ENCODE results near the gene SMG9.
A peak's percentile ranks its signal among the peaks of the same experiment; 100 is the strongest.

Gene SMG9

DNA sequence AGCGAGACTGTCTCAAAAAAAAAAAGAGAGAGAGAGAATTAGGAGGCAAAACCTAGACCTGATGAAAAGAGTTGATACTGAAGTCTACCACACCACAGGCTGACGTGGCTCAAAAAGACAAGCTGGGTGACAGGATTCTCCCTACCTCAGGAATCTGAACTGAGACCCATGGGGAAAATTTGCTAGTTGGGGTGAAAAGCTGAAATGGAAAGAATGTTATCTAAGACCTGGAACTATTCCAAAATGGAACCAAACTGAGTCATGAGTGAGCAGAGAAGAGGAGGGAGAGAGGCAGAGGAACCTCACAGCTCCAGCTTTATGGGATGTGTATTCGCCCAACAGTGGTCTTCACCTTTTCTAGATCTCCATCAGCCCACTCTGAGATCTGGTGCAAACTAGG, 11.7 kb downstream of the SMG9 start:
- no peak for ATAC-seq (replicated peaks; ENCODE audit: extremely low read depth, poor library complexity, severe bottlenecking)
- no peak overlapping the region for H3K4me3 Mint-ChIP-seq
- peaks cover 31% of the 10 kb centered on the region for H3K4me1 Mint-ChIP-seq
- H3K27me3 Mint-ChIP-seq = no peaks in the 10 kb centered on the region
- H3K27ac Mint-ChIP-seq (ENCODE audit: low read depth) = no peak overlapping the region
- no peak for DNase-seq (ENCODE audit: low spot score in 2 of 2)
- peaks cover 41% of the 10 kb centered on the region for H3K36me3 Mint-ChIP-seq (ENCODE audit: insufficient read depth)
- H3K9me3 Mint-ChIP-seq = no peaks in the 10 kb centered on the region

- H3K36me3 Mint-ChIP-seq (ENCODE audit: insufficient read depth) = peaks cover 40% of the 10 kb centered on the region
- no peaks in the 10 kb centered on the region for H3K9me3 Mint-ChIP-seq
- no peak for ATAC-seq (replicated peaks; ENCODE audit: extremely low read depth, poor library complexity, severe bottlenecking)
- peaks cover 40% of the 10 kb centered on the region for H3K4me1 Mint-ChIP-seq
- no peaks in the 10 kb centered on the region for H3K27me3 Mint-ChIP-seq
- H3K4me3 Mint-ChIP-seq = no peak overlapping the region
- H3K27ac Mint-ChIP-seq (ENCODE audit: low read depth) = no peak overlapping the region
- DNase-seq (ENCODE audit: low spot score in 2 of 2) = no peak
Observed at GRCh38 chr19:43741075-43741825, 13.5 kb downstream of the SMG9 start.

DNA sequence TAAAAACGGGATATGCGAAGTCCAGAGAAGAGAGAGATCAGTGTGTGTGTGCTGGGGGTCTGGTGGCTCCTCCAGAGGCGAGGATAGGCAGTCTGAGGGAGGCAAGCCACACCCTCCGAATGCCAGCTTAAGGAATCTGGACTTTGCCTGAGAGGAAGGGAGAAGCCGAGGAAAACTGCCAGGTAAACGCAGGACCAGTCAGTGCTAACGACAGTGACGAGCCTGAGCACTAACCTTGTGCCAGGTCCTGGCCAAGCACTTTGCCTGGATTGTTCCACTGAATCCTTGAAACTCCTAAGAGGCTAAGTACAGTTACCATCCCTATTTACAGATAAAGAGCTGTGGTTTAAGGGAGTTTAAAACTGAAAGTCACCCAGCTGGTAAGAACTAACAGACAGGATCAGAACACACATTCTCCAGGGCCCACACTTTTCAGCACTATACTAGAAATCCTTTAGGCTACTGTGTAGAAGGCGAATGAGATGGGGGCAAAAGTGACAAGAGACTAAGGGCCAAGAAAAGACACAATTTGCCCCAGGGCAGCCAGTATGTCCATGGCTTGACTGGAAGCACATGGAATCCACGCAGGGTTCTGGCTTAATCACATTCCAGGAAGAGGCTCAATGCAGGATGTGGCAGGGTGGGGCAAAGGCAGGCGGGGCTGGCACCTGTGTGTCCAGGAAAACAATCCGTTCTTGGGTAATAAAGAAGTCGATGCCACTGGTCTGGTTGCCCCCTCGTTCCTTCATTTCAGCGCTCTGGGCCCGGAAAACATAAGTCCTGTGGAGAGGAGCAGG, 15.1 kb downstream of the SMG9 start:
- H3K27ac Mint-ChIP-seq (ENCODE audit: low read depth) = peak overlapping the region; percentile 86
- H3K4me1 Mint-ChIP-seq = peaks cover 38% of the 10 kb centered on the region
- peak overlapping the region; percentile 34 for H3K4me3 Mint-ChIP-seq
- no peaks in the 10 kb centered on the region for H3K9me3 Mint-ChIP-seq
- DNase-seq (ENCODE audit: low spot score in 2 of 2) (no peak), ATAC-seq (replicated peaks; ENCODE audit: extremely low read depth, poor library complexity, severe bottlenecking) (no peak)
- no peaks in the 10 kb centered on the region for H3K27me3 Mint-ChIP-seq
- peaks cover 33% of the 10 kb centered on the region for H3K36me3 Mint-ChIP-seq (ENCODE audit: insufficient read depth)

DNA sequence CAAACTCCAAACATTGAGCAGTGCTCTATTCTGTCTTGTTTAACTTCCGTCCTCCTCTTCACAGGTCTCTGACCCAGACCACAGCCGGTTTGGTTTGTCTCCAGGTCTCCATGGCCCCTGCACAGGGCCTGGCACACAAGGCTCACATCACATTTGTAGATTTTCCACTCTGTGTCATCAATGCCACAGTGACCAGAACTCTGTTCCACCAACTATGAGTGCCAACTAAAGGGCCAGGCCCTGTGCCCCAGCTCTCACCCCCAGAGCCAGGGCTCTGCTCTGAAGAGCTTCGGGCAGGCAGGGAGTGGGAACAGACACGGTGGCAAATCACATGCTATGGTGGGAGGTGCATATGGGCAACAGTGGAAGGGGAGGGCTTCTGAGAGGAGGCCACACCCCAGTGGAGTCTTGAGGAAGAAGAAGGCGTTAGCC, 16.0 kb downstream of the SMG9 start:
- peak overlapping the region; percentile 86 for H3K27ac Mint-ChIP-seq (ENCODE audit: low read depth)

GRCh38 chr19:43735957-43736356, 18.8 kb downstream of the SMG9 start:
- H3K36me3 Mint-ChIP-seq (ENCODE audit: insufficient read depth) = peaks cover 29% of the 10 kb centered on the region
- no peaks in the 10 kb centered on the region for H3K9me3 Mint-ChIP-seq
- no peaks in the 10 kb centered on the region for H3K27me3 Mint-ChIP-seq
- H3K27ac Mint-ChIP-seq (ENCODE audit: low read depth) = peak overlapping the region; percentile 92
- ATAC-seq (replicated peaks; ENCODE audit: extremely low read depth, poor library complexity, severe bottlenecking) = no peak
- H3K4me3 Mint-ChIP-seq = no peak overlapping the region
- peaks cover 34% of the 10 kb centered on the region for H3K4me1 Mint-ChIP-seq
- DNase-seq (ENCODE audit: low spot score in 2 of 2) = no peak

More for the DNA sequence above, 16.0 kb downstream of the SMG9 start:
- no peaks in the 10 kb centered on the region for H3K9me3 Mint-ChIP-seq
- H3K36me3 Mint-ChIP-seq (ENCODE audit: insufficient read depth) = peaks cover 29% of the 10 kb centered on the region
- peaks cover 38% of the 10 kb centered on the region for H3K4me1 Mint-ChIP-seq
- DNase-seq (ENCODE audit: low spot score in 2 of 2) (peak in 1 of 2 donors; percentile 11), ATAC-seq (replicated peaks; ENCODE audit: extremely low read depth, poor library complexity, severe bottlenecking) (peak; percentile 81)
- H3K27me3 Mint-ChIP-seq = no peaks in the 10 kb centered on the region
- peak overlapping the region; percentile 34 for H3K4me3 Mint-ChIP-seq

DNA sequence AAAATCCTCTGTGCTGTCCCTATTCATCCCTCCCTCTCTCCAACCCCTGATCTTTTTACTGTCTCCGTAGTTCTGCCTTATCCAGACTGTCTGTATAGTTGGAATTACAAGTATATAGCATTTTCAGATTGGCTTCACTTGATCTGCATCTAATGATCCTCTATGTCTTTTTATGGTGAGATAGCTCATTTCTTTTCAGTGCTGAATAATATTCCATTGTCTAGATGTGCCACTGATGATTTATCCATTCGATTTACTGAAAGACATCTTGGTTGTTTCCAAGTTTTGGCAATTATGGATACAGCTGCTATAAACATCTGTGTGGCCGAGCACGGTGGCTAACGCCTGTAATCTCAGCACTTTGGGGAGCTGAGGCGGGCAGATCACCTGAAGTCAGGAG, 19.7 kb downstream of the SMG9 start:
- ATAC-seq (replicated peaks; ENCODE audit: extremely low read depth, poor library complexity, severe bottlenecking) = no peak
- peaks cover 32% of the 10 kb centered on the region for H3K4me1 Mint-ChIP-seq
- H3K36me3 Mint-ChIP-seq (ENCODE audit: insufficient read depth) = peaks cover 33% of the 10 kb centered on the region
- no peak for DNase-seq (ENCODE audit: low spot score in 2 of 2)
- no peak overlapping the region for H3K27ac Mint-ChIP-seq (ENCODE audit: low read depth)
- H3K27me3 Mint-ChIP-seq = no peaks in the 10 kb centered on the region
- H3K4me3 Mint-ChIP-seq = no peak overlapping the region
- H3K9me3 Mint-ChIP-seq = no peaks in the 10 kb centered on the region

DNA sequence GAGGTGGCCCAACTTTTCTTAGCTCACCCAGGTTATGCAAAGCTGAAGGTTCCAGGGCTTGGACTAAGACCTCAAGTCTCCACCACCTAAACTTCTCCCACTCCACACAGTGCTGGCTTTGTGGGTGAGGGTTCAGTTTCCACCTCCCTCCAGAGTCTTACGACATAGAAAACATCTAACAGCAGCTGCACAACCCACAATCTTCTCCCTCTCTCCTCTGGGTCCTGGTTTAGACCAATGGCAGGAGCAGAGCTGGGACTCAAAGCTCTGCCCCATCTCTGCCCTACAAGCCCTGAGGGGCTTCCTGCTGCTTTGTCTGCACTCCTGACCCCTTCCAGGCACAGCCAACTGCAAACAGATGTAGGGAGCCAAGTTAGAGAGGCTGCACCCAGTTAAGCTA, 22.9 kb downstream of the SMG9 start:
- H3K4me3 Mint-ChIP-seq = no peak overlapping the region
- H3K36me3 Mint-ChIP-seq (ENCODE audit: insufficient read depth) = peaks cover 21% of the 10 kb centered on the region
- H3K27me3 Mint-ChIP-seq = no peaks in the 10 kb centered on the region
- DNase-seq (ENCODE audit: low spot score in 2 of 2) = no peak
- H3K9me3 Mint-ChIP-seq = no peaks in the 10 kb centered on the region
- no peak for ATAC-seq (replicated peaks; ENCODE audit: extremely low read depth, poor library complexity, severe bottlenecking)
- peak overlapping the region; percentile 64 for H3K27ac Mint-ChIP-seq (ENCODE audit: low read depth)
- H3K4me1 Mint-ChIP-seq = peaks cover 10% of the 10 kb centered on the region

DNA sequence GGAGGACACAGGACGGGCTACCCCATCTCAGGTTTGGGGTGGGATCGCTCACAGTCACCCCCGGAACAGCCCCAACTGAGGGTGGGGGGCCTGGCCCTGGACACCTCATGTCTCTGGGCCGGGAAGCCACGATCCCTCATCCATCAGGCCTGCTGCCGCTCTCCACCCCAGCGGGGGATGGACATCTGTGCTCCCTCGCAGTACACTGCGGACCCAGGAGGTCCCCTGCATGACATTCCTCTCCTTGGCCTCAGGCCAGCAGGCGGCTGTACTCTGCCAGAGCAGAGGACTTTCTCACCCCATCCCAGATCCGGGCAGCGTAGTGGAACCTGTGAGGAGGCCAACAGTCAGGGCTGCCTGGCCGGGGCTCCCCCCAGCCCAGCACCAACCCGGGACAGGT, 23.4 kb downstream of the SMG9 start:
- H3K4me1 Mint-ChIP-seq = peaks cover 5% of the 10 kb centered on the region
- peaks cover 18% of the 10 kb centered on the region for H3K36me3 Mint-ChIP-seq (ENCODE audit: insufficient read depth)
- no peak overlapping the region for H3K27ac Mint-ChIP-seq (ENCODE audit: low read depth)
- H3K4me3 Mint-ChIP-seq = no peak overlapping the region
- DNase-seq (ENCODE audit: low spot score in 2 of 2) (no peak), ATAC-seq (replicated peaks; ENCODE audit: extremely low read depth, poor library complexity, severe bottlenecking) (no peak)
- no peaks in the 10 kb centered on the region for H3K27me3 Mint-ChIP-seq
- H3K9me3 Mint-ChIP-seq = no peaks in the 10 kb centered on the region

- no peak for ATAC-seq (replicated peaks; ENCODE audit: extremely low read depth, poor library complexity, severe bottlenecking)
- H3K27ac Mint-ChIP-seq (ENCODE audit: low read depth) = peak overlapping the region; percentile 19
- DNase-seq (ENCODE audit: low spot score in 2 of 2) = no peak
- H3K36me3 Mint-ChIP-seq (ENCODE audit: insufficient read depth) = peaks cover 15% of the 10 kb centered on the region
- H3K9me3 Mint-ChIP-seq = no peaks in the 10 kb centered on the region
- no peaks in the 10 kb centered on the region for H3K4me1 Mint-ChIP-seq
- H3K27me3 Mint-ChIP-seq = no peaks in the 10 kb centered on the region
- no peak overlapping the region for H3K4me3 Mint-ChIP-seq
Observed at GRCh38 chr19:43729919-43730318, 24.8 kb downstream of the SMG9 start.

- DNase-seq (ENCODE audit: low spot score in 2 of 2) (no peak), ATAC-seq (replicated peaks; ENCODE audit: extremely low read depth, poor library complexity, severe bottlenecking) (no peak)
- Mint-ChIP-seq H3K4me1 (no peaks in the 10 kb centered on the region), H3K9me3 (no peaks in the 10 kb centered on the region), H3K27me3 (no peaks in the 10 kb centered on the region), H3K4me3 (no peak overlapping the region), H3K27ac (ENCODE audit: low read depth) (no peak overlapping the region), H3K36me3 (ENCODE audit: insufficient read depth) (peaks cover 10% of the 10 kb centered on the region)
Observed at GRCh38 chr19:43727593-43727853, 27.2 kb downstream of the SMG9 start.

DNA sequence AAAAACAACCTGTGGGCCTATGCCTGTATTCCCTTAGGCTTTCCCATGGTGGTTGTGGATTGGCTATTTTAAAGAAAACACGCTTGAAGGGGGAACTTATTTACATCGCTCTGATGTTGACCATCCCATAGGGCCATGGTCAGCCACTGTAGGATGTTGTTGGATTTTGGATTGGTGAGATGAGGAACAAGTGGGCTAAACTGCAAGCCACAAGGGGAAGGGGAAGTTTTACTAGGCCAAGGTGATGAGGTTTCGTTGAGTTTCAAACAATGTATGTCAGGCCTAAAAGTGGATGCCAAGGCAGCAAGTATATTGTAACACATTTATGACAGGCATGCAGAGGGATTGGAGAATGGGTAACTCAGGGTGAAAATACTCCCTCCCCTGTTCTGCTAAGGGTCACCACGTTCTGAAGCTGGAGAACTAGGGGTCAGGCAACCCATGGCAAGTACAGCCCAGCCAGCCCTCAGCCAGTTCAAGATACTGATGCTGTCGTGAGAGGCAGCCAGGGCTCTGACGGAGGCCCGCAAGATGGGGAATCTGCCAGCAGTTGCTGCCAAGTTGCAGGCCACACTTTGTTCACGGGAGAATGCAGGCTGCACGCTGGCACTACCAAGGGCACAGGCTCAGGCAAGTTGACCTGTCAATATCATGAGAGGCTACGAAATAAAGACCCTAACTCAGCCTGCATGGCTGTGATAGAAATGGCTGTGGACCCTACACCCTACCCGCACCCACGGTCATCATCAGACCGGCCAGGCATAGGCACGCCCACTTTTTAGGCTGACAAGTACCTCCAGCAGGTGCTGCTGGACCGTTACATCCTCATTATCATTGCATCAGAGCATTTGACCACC, 27.8 kb downstream of the SMG9 start:
- H3K27ac Mint-ChIP-seq (ENCODE audit: low read depth) = no peak overlapping the region
- DNase-seq (ENCODE audit: low spot score in 2 of 2) = no peak
- no peaks in the 10 kb centered on the region for H3K27me3 Mint-ChIP-seq
- no peaks in the 10 kb centered on the region for H3K9me3 Mint-ChIP-seq
- peaks cover 8% of the 10 kb centered on the region for H3K36me3 Mint-ChIP-seq (ENCODE audit: insufficient read depth)
- H3K4me1 Mint-ChIP-seq = no peaks in the 10 kb centered on the region
- ATAC-seq (replicated peaks; ENCODE audit: extremely low read depth, poor library complexity, severe bottlenecking) = no peak
- no peak overlapping the region for H3K4me3 Mint-ChIP-seq

- Mint-ChIP-seq H3K27ac (ENCODE audit: low read depth) (no peak overlapping the region), H3K4me1 (no peaks in the 10 kb centered on the region), H3K36me3 (ENCODE audit: insufficient read depth) (peaks cover 5% of the 10 kb centered on the region), H3K27me3 (no peaks in the 10 kb centered on the region), H3K4me3 (no peak overlapping the region), H3K9me3 (no peaks in the 10 kb centered on the region)
- no peak for DNase-seq (ENCODE audit: low spot score in 2 of 2)
- ATAC-seq (replicated peaks; ENCODE audit: extremely low read depth, poor library complexity, severe bottlenecking) = no peak
Observed at GRCh38 chr19:43725468-43725867, 29.3 kb downstream of the SMG9 start.
